IMR-90 (cell line): ENCODE results near the gene CDKN2C. TPM values are rescaled to one million over a fixed set of nuclear protein-coding genes. Genes with fewer than 3 reads are reported as not detected.

Experiments used
- ELK1 ChIP-seq: fragments of 150-350 bp; IDR thresholded peaks from 2 replicates; pipeline ENCODE4 v1.6.1; 2016; ENCODE audit warnings: low read depth, mild to moderate bottlenecking, low read length, moderate library complexity, borderline replicate concordance
- NFE2L2 ChIP-seq: fragments of 150-350 bp; IDR thresholded peaks from 2 replicates; pipeline ENCODE4 v1.6.1; 2016; ENCODE audit warnings: low read depth, mild to moderate bottlenecking, low read length
- USF2 ChIP-seq: fragments of 150-350 bp; IDR thresholded peaks from 2 replicates; pipeline ENCODE4 v1.6.1; 2017; ENCODE audit warnings: mild to moderate bottlenecking, antibody characterized with exemption, low read length, low read depth
- polyA plus RNA-seq, 3 experiments: library from polyadenylated mRNA; depleted of rRNA; stranded (reverse); fragments of >200 nt; gene quantifications; 2 replicates each; pipeline ENCODE4 v1.2.3, GENCODE V29; 2012; ENCODE audit warnings: low replicate concordance in 1 of 3
- total RNA-seq: library from RNA; depleted of rRNA; stranded (reverse); fragments of >200 nt; gene quantifications from 2 replicates; pipeline ENCODE4 v1.2.3, GENCODE V29; 2012

CDKN2C gene
- total and polyA plus RNA-seq, 2 of the 4 experiments (the other 2 are of a cell fraction), result 14.3 to 15.5 TPM

GRCh38 chr1:50969611-50970508, at the start of gene CDKN2C (continued):
- TF ChIP-seq ELK1, result no peak
- peak; percentile 12; the same call in 1 of the 2 replicates for TF ChIP-seq NFE2L2
- peak; percentile 58 for TF ChIP-seq USF2
